Lower lobe of right lung (tissue), 2 donors: ENCODE measurements around the gene RACK1. TPM values are rescaled to one million over a fixed set of nuclear protein-coding genes. Genes with fewer than 3 reads are reported as not detected.
A peak's percentile ranks its signal among the peaks of the same experiment; 100 is the strongest.

Experiments
- ATAC-seq, 2 donors: fragments of 200-7000 bp; cut with Tn5 transposase; one replicate each; pipeline ENCODE4 v1.9.1; 2020 to 2022; ENCODE audit warnings: mild to moderate bottlenecking in 2 of 2, moderate library complexity in 2 of 2
- DNase-seq: peaks from one replicate; pipeline ENCODE4 v3.0.0-alpha.2; 2020
- H3K27ac ChIP-seq: fragments of 200-600 bp; one replicate; pipeline ENCODE4 v1.8.0; 2022
- H3K27me3 ChIP-seq: fragments of 200-600 bp; one replicate; pipeline ENCODE4 v1.8.0; 2022; ENCODE audit warnings: low read depth
- H3K36me3 ChIP-seq: fragments of 200-600 bp; one replicate; pipeline ENCODE4 v1.8.0; 2022; ENCODE audit warnings: mild to moderate bottlenecking
- H3K4me1 ChIP-seq: fragments of 200-600 bp; one replicate; pipeline ENCODE4 v1.8.0; 2022
- H3K4me3 ChIP-seq: fragments of 200-600 bp; one replicate; pipeline ENCODE4 v1.8.0; 2022; ENCODE audit warnings: mild to moderate bottlenecking
- H3K9me3 ChIP-seq: fragments of 200-600 bp; one replicate; pipeline ENCODE4 v1.8.0; 2022
- intact Hi-C: fragments of 100-400 bp; cut with DNase I; formaldehyde crosslinking; loops from one replicate; pipeline ENCODE4 v1.11.0; 2022
- total RNA-seq: library from RNA; stranded (reverse); fragmentation: NEBNext Ultra II Directional; extraction: Animal tissue kit (Norgen Biotek cat#: 25700); gene quantifications from one replicate; pipeline ENCODE4 v1.2.1, GENCODE V29; 2021
- TF ChIP-seq, protein P1 (sequence below): fragments of 200-600 bp; IDR thresholded peaks from one replicate; pipeline ENCODE4 v1.8.0; 2022; ENCODE audit warnings: antibody characterized with exemption, mild to moderate bottlenecking
- donor health status: DM: no; HTN: yes; CAD: no; lungs with severe emphysema.

RACK1 gene
- total RNA-seq, 1 donor from 2014 or later = 1,202 TPM

- intact Hi-C loops = no loop called here
- DNase-seq (no peak), ATAC-seq (no peak)
- Histone ChIP-seq H3K27me3 (no peaks in the 10 kb centered on the region), H3K9me3 (no peaks in the 10 kb centered on the region), H3K27ac (no peak overlapping the region), H3K36me3 (peaks cover 100% of the 10 kb centered on the region), H3K4me3 (no peak overlapping the region), H3K4me1 (no peaks in the 10 kb centered on the region)
- TF ChIP-seq, protein P1, sequence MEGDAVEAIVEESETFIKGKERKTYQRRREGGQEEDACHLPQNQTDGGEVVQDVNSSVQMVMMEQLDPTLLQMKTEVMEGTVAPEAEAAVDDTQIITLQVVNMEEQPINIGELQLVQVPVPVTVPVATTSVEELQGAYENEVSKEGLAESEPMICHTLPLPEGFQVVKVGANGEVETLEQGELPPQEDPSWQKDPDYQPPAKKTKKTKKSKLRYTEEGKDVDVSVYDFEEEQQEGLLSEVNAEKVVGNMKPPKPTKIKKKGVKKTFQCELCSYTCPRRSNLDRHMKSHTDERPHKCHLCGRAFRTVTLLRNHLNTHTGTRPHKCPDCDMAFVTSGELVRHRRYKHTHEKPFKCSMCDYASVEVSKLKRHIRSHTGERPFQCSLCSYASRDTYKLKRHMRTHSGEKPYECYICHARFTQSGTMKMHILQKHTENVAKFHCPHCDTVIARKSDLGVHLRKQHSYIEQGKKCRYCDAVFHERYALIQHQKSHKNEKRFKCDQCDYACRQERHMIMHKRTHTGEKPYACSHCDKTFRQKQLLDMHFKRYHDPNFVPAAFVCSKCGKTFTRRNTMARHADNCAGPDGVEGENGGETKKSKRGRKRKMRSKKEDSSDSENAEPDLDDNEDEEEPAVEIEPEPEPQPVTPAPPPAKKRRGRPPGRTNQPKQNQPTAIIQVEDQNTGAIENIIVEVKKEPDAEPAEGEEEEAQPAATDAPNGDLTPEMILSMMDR = no peak
Observed at GRCh38 chr5:181235689-181236366, 7.9 kb downstream of the RACK1 start.

GRCh38 chr5:181235323-181235688, 8.4 kb downstream of the RACK1 start:
- no peak for DNase-seq
- peaks cover 99% of the 10 kb centered on the region for H3K36me3 ChIP-seq

GRCh38 chr5:181234455-181235306, 9.0 kb downstream of the RACK1 start:
- ATAC-seq (peak; percentile 7 to 10), DNase-seq (no peak)
- H3K27me3 ChIP-seq = no peaks in the 10 kb centered on the region
- intact Hi-C loops = no loop called here
- peaks cover 93% of the 10 kb centered on the region for H3K36me3 ChIP-seq
- H3K4me1 ChIP-seq = no peaks in the 10 kb centered on the region
- no peak overlapping the region for H3K4me3 ChIP-seq
- TF ChIP-seq, protein P1 = no peak
- H3K27ac ChIP-seq = no peak overlapping the region
- no peaks in the 10 kb centered on the region for H3K9me3 ChIP-seq

More at GRCh38 chr5:181235323-181235688, 8.4 kb downstream of the RACK1 start:
- no peak for ATAC-seq
- Histone ChIP-seq H3K9me3 (no peaks in the 10 kb centered on the region), H3K4me3 (no peak overlapping the region), H3K27me3 (no peaks in the 10 kb centered on the region), H3K27ac (no peak overlapping the region), H3K4me1 (no peaks in the 10 kb centered on the region)
- intact Hi-C loops = no loop called here
- TF ChIP-seq, protein P1 = no peak

DNA sequence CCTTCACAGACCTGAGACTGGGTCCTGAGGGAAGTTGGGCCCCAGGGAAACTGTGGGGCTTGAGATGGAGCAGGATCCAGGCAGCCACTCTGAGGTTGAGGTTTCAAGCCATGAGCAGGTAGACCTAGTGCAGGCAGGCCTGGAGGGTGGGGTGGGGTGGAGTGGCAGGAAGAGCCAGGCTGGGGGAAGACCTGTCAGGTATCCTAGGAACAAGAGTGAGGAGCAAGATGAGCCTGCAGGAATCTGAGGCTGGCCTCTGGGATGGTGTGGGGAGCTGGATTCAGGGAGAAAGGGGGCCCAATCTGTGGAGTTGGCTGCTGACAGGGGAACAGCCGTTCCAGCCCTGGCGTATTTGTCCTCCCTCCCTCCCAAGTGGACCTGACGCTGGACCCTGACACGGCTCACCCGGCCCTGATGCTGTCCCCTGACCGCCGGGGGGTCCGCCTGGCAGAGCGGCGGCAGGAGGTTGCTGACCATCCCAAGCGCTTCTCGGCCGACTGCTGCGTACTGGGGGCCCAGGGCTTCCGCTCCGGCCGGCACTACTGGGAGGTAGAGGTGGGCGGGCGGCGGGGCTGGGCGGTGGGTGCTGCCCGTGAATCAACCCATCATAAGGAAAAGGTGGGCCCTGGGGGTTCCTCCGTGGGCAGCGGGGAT, 9.8 kb downstream of the RACK1 start:
- intact Hi-C loops = no loop called here
- Histone ChIP-seq H3K4me1 (no peaks in the 10 kb centered on the region), H3K4me3 (no peak overlapping the region), H3K9me3 (no peaks in the 10 kb centered on the region), H3K27ac (no peak overlapping the region), H3K36me3 (peaks cover 91% of the 10 kb centered on the region), H3K27me3 (no peaks in the 10 kb centered on the region)
- TF ChIP-seq, protein P1 = no peak
- DNase-seq = no peak
- ATAC-seq = peak in 1 of 2 donors; percentile 7

DNA sequence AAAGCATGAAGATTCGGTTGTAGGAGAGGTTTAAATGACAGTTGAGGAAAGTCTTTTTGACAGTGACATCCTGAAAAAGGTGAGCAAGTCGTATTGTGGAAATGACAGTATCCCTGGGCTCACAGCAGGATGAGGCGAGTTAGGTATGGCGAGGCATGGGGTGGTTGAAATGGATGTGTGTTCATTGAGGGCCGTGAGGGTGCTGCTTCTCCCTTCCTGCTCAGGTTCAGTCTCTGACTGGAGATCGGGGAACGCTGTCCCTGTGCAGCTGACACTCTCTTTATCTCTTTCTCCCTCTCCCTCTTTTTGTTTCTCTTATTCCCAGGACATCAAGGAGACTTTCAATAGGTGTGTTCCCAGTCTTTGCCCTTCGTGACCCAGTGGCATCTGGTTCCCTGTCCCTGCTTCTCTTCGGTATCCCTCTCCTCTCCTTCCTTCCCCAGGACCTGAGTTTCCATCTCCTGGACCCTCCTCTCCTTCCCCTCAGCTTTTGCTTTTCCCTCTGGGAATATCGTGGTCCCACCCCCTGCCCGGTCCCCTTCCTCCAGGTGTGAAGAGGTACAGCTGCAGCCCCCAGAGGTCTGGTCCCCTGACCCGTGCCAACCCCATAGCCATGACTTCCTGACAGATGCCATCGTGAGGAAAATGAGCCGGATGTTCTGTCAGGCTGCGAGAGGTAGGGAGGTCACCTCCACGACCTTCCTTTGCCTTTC, 10.5 kb downstream of the RACK1 start:
- Histone ChIP-seq H3K27me3 (no peaks in the 10 kb centered on the region), H3K9me3 (no peaks in the 10 kb centered on the region), H3K4me3 (no peak overlapping the region), H3K4me1 (no peaks in the 10 kb centered on the region), H3K27ac (no peak overlapping the region), H3K36me3 (peaks cover 84% of the 10 kb centered on the region)
- DNase-seq (no peak), ATAC-seq (no peak)
- TF ChIP-seq, protein P1 = no peak
- intact Hi-C loops = no loop called here
